GM18498 (cell line): ENCODE results near the gene TNIK.

ENCODE experiments used
- ATAC-seq: cut with Tn5 transposase; IDR thresholded peaks from one replicate; pipeline ENCODE4 v1.9.1; 2021; ENCODE audit warnings: mild to moderate bottlenecking, moderate library complexity; ENCODE audit not compliant: unreplicated experiment

TNIK gene

DNA sequence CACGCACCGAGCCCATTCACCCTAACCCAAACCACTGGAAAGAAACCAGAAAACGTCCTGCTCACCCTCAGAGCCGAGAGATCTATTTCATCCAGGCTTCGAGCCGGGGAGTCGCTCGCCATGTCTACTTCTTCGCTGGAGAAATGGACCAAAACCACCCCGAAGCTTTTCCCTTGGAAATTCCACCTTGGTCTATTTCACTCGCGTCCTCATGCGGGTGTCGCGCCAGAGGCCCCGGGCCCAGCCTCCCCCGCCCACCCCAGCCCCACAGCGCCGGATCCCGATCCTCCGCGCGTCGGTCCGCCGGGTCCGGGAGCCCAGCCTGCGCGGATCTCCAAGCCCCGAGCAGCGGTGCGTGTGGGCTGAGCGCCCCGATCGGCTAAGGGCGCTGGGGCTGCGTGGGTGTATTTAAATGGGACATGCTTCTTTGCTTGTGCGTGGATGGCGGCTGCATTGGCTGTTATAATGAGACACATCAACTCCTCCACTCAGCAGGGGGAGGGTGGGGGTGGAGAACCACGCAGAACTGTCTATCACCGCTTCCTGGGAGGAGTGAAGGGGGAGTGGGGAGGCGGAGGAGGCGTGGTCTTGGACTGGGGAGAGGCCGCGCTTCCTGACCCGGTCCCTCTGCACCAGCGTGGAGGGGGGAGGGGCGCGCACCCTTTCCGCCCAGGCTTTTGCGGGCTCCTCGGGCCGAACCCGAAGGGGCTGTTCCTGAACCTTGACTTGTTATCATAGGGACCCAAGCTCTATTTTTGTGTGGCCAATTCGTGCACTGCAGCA, at the start of gene TNIK:
Gene TNIK (minus strand): TSS at position 464 of the 783 bp plus-strand sequence. CDS start 342 bp downstream, at position 122.
- peak; percentile 83 for ATAC-seq

DNA sequence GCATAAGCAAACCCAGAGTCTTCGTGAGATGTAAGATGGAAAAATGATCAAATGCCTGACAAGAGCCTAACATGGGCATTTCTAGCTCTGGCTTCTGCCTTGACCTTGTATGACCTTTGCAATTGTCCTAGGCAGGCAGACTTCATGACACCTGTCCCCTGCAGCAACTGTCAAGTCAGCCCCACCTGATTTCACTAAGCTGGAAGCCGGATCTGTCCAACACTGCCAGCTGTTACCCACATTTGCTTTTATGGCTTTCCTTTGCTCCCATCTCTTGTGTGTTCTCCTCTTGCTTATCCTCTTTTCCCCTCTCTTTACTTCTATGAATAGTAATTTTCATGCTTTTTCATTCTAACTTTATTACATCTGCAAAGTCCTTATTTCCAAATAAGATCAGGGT, 48.5 kb upstream of the TNIK start:
- ATAC-seq = no peak

DNA sequence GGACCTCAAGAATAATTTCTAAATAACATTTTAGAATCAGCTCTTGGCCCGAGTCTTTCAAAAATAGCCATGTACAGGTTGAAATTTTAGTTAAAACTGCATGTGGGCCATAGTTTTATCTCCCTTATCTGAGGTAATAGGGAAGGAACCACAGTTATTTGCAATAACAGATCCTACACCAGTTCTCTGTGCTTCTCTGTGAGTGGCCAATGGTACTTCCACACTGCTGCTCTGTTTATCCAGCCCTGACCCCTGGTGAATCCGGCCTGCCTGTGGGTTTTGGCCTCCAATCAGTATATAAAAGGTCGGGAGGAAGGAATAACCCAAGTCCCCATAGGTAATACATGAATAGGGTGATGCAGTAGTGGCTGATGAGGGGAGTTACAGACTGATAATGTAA, 48.0 kb upstream of the TNIK start:
- ATAC-seq = no peak

DNA sequence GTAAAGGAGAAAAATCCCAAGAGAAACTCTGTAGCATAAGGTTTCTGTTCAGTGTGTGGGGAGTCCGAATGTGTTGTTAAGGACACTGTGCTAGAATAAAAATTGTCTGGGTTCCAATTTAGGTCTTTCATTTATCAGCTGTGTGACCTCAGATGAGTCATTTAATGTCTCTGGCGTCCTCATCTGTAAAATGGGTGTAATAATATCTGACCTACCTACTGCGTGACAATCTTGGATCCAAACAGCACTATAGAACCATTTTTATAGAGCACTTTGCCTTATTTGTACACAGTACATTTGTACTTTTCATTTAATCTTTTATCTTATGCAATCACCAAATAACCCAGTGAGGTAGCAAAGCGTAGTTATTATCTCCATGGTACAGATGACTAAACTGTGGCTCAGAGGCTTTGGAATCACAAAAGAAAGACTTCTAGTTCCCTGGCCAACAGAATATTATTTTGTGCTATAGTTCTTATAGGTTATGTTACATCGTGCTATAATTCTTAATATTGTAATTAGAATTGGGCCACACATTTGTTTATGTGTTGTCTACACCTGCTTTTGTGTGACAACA, 46.6 kb upstream of the TNIK start:
- ATAC-seq = no peak

GRCh38 chr3:171505822-171506333, 45.7 kb upstream of the TNIK start:
- no peak for ATAC-seq

GRCh38 chr3:171504376-171504775, 44.2 kb upstream of the TNIK start:
- no peak for ATAC-seq

- ATAC-seq = no peak
Measured at GRCh38 chr3:171503817-171504216, 43.6 kb upstream of the TNIK start.

DNA sequence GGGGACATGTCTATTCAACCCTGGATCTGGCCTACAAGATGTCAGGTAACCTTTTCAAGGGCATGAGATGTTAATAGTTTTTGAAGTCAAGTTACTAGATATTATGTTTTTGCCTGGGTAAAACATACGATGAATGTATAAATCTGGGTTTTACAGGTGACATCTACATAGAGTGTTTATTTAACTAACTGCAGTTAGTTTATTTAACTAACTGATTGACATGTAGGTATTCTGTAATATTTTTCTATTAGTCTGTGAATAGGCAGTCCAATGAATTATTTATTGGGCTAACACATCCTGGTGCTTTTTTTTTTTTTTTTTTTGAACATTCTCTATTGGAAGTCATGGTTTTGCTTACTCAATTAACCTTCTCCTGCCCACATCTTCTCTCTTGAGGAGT, 38.7 kb upstream of the TNIK start:
- ATAC-seq = no peak

DNA sequence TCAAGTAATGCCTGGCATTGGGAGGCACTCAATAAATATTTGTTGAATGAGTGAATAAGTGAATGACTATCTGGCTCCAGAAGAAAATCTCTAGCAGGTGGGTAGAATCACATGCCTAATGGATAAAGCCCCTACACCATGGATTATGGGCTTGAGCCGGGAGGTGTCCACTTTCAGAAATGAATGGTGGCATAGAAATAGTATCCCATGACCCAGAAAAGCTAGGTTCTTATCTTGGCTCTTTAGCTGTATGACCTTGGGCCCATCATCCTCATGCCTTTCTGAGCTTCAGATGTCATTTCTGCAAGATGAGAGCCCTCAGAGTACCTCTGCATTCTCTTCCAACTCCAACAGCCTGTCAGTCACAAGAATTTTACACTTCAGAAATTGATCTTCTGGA, 37.3 kb upstream of the TNIK start:
- no peak for ATAC-seq

GRCh38 chr3:171495413-171495812, 35.2 kb upstream of the TNIK start:
- ATAC-seq = no peak

GRCh38 chr3:171494457-171495109, 34.4 kb upstream of the TNIK start:
- no peak for ATAC-seq

DNA sequence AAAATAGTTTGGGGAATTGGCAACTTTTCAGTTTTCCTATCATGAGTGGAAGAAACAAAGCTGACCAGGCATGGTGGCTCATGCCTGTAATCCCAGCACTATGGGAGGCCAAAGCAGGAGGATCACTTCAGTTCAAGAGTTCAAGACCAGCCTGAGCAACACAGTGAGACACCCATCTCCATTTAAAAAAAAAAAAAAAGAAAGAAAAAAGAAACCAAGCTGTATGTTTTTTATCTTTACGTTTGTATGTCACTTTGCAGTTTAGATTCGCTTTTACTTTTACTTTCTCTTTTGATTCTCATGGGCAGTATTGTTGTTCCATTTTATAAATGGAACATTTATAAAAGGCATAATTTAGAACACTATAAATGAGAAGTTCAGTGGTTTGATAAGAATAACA, 31.2 kb upstream of the TNIK start:
- ATAC-seq = peak; percentile 46

DNA sequence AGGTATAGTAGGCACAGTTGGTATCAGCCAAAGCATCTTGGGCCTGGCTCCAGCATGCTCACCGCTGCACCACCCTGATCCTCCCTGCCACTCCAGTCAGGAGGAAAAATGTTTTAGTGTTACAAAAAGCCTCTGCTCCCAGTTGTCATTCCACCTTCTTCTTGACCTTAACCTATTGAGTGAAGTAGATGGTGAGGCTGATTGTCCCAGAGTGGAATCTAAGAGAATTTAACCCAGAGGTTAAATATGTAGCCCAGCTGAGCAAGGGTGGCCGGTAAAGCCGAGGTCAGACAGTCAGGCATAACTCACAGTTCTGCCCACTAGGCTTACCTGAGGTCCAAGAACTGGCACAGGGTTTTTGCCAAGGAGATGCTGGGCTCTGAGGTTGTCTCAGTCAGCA, 30.7 kb upstream of the TNIK start:
- no peak for ATAC-seq

- no peak for ATAC-seq
Measured at GRCh38 chr3:171489348-171489747, 29.1 kb upstream of the TNIK start.

GRCh38 chr3:171488479-171488878, 28.3 kb upstream of the TNIK start:
- no peak for ATAC-seq

GRCh38 chr3:171487382-171487781, 27.2 kb upstream of the TNIK start:
- no peak for ATAC-seq

DNA sequence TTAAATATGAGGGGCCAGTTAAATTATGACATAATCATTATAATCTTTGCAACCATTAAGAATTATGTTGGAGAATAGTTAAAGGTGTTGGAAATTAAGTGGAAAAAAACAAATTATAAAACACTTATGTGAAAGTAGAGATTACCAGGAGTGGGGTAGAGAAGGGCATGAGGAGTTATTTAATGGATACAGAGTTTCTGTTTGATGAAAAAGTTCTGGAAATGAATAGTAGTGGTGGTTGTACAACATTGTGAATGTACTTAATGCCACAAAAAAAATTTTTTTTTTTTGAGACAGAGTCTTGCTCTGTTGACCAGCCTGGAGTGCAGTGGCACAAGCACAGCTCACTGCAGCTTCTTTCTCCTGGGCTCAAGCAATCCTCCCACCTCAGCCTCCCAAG, 25.1 kb upstream of the TNIK start:
- no peak for ATAC-seq

- peak; percentile 28 for ATAC-seq
Measured at GRCh38 chr3:171481011-171481410, 20.8 kb upstream of the TNIK start.

- peak; percentile 88 for ATAC-seq
Measured at GRCh38 chr3:171480526-171480925, 20.3 kb upstream of the TNIK start.

DNA sequence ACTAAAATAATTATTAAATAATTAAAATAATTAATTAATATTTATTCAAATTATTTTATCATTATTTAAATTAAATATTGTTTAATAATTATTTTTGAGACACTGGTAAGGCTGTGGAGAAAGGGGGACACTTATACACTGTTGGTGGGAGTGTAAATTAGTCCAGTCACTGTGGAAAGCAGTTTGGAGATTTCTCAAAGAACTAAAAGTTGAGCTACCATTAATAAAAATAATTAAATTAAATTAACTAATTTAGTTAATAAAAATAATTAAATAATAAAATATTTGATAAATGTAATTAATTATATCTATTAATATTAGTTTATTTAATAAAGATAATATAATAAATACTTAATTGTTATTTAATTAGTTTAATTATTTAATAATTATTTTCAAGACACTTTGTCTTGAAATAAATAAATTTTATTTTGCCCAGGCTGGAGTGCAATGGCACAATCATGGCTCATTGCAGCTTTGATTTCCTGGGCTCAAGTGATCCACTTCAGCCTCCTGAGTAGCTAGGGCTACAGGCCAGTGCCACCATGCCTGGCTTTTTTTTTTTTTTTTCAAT, 16.4 kb upstream of the TNIK start:
- ATAC-seq = no peak

DNA sequence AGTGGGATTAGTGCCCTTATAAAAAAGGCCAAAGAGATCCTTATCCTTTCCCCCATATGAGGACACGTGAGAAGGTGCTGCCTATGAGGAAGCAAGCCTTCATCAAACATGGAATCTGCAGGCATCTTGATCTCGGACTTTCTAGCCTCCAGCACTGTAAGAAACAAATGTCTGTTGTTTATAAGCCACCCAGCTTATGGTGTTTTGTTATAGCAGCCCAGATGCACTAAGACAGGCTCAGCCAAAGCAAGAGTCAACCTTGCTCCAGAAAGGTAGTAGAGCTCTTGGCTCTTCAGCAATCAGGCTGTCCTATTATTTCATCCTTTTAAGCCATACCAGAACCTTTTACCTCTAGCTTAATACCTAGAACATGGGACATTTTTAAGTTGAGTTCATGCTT, 12.3 kb upstream of the TNIK start:
- ATAC-seq = no peak
